K562 (cell line): ENCODE data around the gene FGR.

Experiments
- CTCF ChIP-seq, 3 experiments: IDR thresholded peaks in 2 of 3; conservative IDR thresholded peaks in 1 of 3; 2 replicates each; pipeline ENCODE4 v1.5.1; 2011 to 2012; ENCODE audit warnings: low read length in 3 of 3, mild to moderate bottlenecking in 3 of 3, control low read depth in 2 of 3, improper control_type of control experiment in 1 of 3, inconsistent platforms in 1 of 3, low read depth in 1 of 3, mixed read lengths in 1 of 3, moderate library complexity in 1 of 3; ENCODE audit not compliant: insufficient read depth in 2 of 3
- IFI16 ChIP-seq: fragments of 250-450 bp; sonication (Bioruptor Pico); IDR thresholded peaks from 2 replicates; pipeline ENCODE4 v2.1.2; 2022; ENCODE audit warnings: mild to moderate bottlenecking, inconsistent platforms
- ZNF583 ChIP-seq: fragments of 250-450 bp; sonication (Bioruptor Pico); IDR thresholded peaks from 2 replicates; pipeline ENCODE4 v1.4.0; 2020

DNA sequence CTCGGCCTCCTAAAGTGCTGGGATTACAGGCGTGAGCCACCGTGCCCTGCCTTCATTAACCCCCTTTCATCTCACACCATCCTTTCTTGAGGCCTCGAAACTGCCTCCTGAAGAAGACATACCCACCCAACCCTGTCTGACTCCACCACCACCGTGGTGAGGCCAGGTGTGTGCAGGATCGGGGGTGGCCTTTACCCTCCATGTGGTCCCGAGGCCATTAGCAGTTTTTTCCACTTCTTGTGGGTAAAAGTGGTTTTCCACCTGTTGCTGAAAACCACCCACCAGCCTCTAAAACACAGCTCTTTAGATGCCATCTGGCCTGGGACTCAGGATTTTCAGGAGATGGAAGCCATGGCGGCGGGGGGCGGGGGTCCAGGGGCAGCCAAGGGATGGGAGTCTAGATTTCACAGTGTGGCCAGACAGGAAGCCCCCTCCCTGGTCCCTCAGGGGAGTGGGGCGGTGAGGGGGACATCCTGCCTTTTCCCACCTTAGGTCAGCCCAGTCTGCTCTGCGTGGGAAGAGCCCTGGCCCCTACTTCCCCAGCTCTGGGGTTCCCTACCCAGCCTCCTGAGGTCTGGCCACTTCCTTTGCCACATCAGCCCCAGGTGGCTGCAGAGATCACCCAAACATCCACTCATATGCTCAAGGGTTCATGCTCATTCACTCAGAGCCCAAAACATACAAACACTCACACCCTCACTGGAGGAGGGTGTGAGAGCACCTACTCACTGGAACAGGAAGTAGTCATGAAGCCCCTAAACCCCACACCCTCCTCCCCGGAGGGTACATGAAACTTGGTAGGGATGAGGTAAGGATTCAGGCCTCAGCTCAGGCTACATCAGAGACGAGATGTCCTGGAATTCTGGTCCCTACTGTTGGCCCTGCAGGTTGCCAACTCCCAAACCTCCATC is 2.3 kb downstream of the FGR start:
- no peak for TF ChIP-seq CTCF (IDR thresholded peaks at IDR 0.05 in 2 of 3, conservative IDR thresholded peaks at IDR 0.05 in 1 of 3; ENCODE audit: insufficient read depth in 2 of 3, low read depth in 1 of 3, low read length in 3 of 3)
- no peak for TF ChIP-seq ZNF583 (CRISPR knock-in tag)
- no peak for TF ChIP-seq IFI16 (CRISPR knock-in tag)
